ENCODE measurements around the gene RPL9.

GRCh38 chr4:39494354-39494753 is 35.6 kb upstream of the RPL9 start:
- TF ChIP-seq, protein P1, sequence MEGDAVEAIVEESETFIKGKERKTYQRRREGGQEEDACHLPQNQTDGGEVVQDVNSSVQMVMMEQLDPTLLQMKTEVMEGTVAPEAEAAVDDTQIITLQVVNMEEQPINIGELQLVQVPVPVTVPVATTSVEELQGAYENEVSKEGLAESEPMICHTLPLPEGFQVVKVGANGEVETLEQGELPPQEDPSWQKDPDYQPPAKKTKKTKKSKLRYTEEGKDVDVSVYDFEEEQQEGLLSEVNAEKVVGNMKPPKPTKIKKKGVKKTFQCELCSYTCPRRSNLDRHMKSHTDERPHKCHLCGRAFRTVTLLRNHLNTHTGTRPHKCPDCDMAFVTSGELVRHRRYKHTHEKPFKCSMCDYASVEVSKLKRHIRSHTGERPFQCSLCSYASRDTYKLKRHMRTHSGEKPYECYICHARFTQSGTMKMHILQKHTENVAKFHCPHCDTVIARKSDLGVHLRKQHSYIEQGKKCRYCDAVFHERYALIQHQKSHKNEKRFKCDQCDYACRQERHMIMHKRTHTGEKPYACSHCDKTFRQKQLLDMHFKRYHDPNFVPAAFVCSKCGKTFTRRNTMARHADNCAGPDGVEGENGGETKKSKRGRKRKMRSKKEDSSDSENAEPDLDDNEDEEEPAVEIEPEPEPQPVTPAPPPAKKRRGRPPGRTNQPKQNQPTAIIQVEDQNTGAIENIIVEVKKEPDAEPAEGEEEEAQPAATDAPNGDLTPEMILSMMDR (IDR thresholded peaks at IDR 0.05; ENCODE audit: low read depth, low read length) = no peak
- no peak for TF ChIP-seq POLR2A (IDR thresholded peaks at IDR 0.05; ENCODE audit: extremely low read depth, insufficient read length)
